Mucosa of descending colon (tissue), 3 donors: ENCODE data around the gene PRR30. TPM values are rescaled to one million over a fixed set of nuclear protein-coding genes. Genes with fewer than 3 reads are reported as not detected.
A peak's percentile ranks its signal among the peaks of the same experiment; 100 is the strongest.

ENCODE experiments used
- ATAC-seq: fragments of 200-7000 bp; cut with Tn5 transposase; one replicate; pipeline ENCODE4 v1.9.1; 2020; ENCODE audit warnings: mild to moderate bottlenecking, moderate library complexity
- DNase-seq, 3 donors: peaks; one replicate each; pipeline ENCODE4 v3.0.0-alpha.2; 2020
- H3K36me3 ChIP-seq: fragments of 200-600 bp; one replicate; pipeline ENCODE4 v1.8.0; 2021; ENCODE audit warnings: low read depth, mild to moderate bottlenecking
- H3K4me1 ChIP-seq: fragments of 200-600 bp; one replicate; pipeline ENCODE4 v1.8.0; 2021; ENCODE audit warnings: low read depth, mild to moderate bottlenecking
- H3K4me3 ChIP-seq: fragments of 200-600 bp; one replicate; pipeline ENCODE4 v1.8.0; 2021; ENCODE audit warnings: mild to moderate bottlenecking
- H3K9me3 ChIP-seq: fragments of 200-600 bp; one replicate; pipeline ENCODE4 v1.8.0; 2021; ENCODE audit warnings: mild to moderate bottlenecking
- CTCF ChIP-seq: fragments of 200-600 bp; IDR thresholded peaks from one replicate; pipeline ENCODE4 v1.8.0; 2022; ENCODE audit warnings: antibody characterized with exemption, mild to moderate bottlenecking
- intact Hi-C, 2 donors: fragments of 100-400 bp; cut with DNase I in 1 of 2; cut with micrococcal nuclease in 1 of 2; formaldehyde crosslinking; loops; one replicate each; pipeline versions ENCODE4 v1.11.0 to v1.11.1; 2022; cut with DNase I, micrococcal nuclease
- total RNA-seq, 3 donors: library from RNA; stranded (reverse); fragmentation: NEBNext Ultra II Directional in 2 of 3; extraction: Animal tissue kit (Norgen Biotek cat#: 25700) in 2 of 3; gene quantifications; one replicate each; pipeline versions ENCODE4 v1.2.1 to v1.2.4, GENCODE V29; 2021 to 2023
- donor health status: DM: no; HTN: no; CAD: no; lungs with moderate emphysema.
- donor health status: DM: no; HTN: no; CAD: no.
- donor health status: DM: no; HTN: yes; CAD: no.

PRR30 gene
- total RNA-seq, 3 donors from 2014 or later: not detected

DNA sequence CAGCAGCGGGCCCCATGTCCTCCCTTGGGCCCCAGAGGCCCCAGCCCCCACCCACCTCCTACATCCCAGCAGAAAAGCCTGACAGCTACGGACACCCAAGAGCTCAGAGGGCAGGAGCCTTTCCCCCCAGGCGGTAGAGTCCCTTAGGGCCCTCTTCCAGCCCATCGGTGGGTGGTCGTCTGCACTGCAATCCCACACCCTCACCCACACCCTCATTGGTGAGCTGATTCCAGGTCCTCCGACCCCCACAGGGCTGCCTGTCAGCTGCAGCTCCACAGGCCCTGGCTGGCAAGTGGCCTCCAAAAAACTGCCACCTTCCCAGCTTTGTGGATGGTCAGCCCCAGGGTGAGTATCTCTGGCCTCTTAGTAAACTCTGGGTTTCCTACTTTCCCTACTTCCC, 20.1 kb upstream of the PRR30 start:
- no peak for DNase-seq
- no peak for TF ChIP-seq CTCF
- Histone ChIP-seq H3K4me1 (no peaks in the 10 kb centered on the region), H3K4me3 (no peak overlapping the region), H3K9me3 (no peaks in the 10 kb centered on the region), H3K36me3 (no peaks in the 10 kb centered on the region)
- intact Hi-C loops: no loop called here
- ATAC-seq: no peak

- no peaks in the 10 kb centered on the region for H3K36me3 ChIP-seq
- intact Hi-C loops: no loop called here
- DNase-seq (no peak), ATAC-seq (no peak)
- no peaks in the 10 kb centered on the region for H3K4me1 ChIP-seq
- H3K9me3 ChIP-seq: no peaks in the 10 kb centered on the region
- TF ChIP-seq CTCF: no peak
- no peak overlapping the region for H3K4me3 ChIP-seq
Observed at GRCh38 chr2:27158468-27158867, 19.3 kb upstream of the PRR30 start.

- Histone ChIP-seq H3K4me3 (no peak overlapping the region), H3K36me3 (no peaks in the 10 kb centered on the region), H3K9me3 (no peaks in the 10 kb centered on the region), H3K4me1 (no peaks in the 10 kb centered on the region)
- no peak for ATAC-seq
- no peak for DNase-seq
- TF ChIP-seq CTCF: no peak
- intact Hi-C loops: no loop called here
Observed at GRCh38 chr2:27155069-27155520, 15.9 kb upstream of the PRR30 start.

GRCh38 chr2:27154488-27154887, 15.3 kb upstream of the PRR30 start:
- Histone ChIP-seq H3K36me3 (no peaks in the 10 kb centered on the region), H3K4me3 (no peak overlapping the region), H3K9me3 (no peaks in the 10 kb centered on the region), H3K4me1 (no peaks in the 10 kb centered on the region)
- TF ChIP-seq CTCF: no peak
- peak; percentile 28 for ATAC-seq
- no peak for DNase-seq
- intact Hi-C loops: no loop called here

DNA sequence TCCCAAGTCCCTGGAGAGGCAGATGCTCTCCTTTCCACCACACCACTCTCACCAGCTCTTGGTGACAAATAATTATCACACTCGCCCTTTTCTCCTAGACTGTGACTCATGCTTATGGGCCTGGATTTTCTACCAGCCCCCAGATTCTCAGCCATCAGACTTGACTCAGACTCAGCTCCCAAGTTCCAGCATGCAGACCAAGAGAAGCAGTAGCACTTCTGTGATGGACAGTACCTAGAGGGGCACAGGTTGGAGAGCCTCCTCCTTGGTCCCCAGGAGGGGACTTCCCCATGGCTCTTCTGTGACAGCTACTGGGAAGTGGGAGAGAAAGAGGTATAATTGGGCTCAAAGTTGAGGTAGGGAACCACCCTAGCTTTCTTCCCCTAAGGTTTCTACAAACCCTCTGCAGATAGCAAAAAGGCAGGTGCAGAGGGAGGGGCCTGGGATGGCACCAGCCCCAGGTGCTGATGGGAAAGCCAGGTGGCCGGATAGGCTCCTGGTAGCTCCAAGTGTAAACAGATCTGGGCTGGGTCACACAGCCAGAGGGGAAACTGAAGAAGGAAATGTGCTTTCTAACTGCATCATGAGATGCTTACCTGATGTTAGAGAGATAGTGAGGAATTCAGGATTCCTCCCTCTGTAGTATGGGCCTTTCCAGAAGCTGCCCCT, 13.7 kb upstream of the PRR30 start:
- TF ChIP-seq CTCF: no peak
- DNase-seq (peak in 1 of 3 donors; percentile 41), ATAC-seq (peak; percentile 85)
- Histone ChIP-seq H3K4me3 (no peak overlapping the region), H3K36me3 (no peaks in the 10 kb centered on the region), H3K4me1 (no peaks in the 10 kb centered on the region), H3K9me3 (no peaks in the 10 kb centered on the region)
- intact Hi-C loops: no loop called here
